Left kidney (tissue), 2 donors: ENCODE results near the gene BCDIN3D. TPM values are rescaled to one million over a fixed set of nuclear protein-coding genes. Genes with fewer than 3 reads are reported as not detected.

Experiments
- DNase-seq: peaks from one replicate; pipeline ENCODE4 v3.0.0-alpha.2; 2013
- polyA plus RNA-seq: library from polyadenylated mRNA; unstranded; fragments of 120-200 nt; gene quantifications from one replicate; pipeline ENCODE4 v1.2.1, GENCODE V29; 2013; ENCODE audit not compliant: insufficient read length

Gene BCDIN3D
- polyA plus RNA-seq, 1 donor = 7.7 TPM

DNA sequence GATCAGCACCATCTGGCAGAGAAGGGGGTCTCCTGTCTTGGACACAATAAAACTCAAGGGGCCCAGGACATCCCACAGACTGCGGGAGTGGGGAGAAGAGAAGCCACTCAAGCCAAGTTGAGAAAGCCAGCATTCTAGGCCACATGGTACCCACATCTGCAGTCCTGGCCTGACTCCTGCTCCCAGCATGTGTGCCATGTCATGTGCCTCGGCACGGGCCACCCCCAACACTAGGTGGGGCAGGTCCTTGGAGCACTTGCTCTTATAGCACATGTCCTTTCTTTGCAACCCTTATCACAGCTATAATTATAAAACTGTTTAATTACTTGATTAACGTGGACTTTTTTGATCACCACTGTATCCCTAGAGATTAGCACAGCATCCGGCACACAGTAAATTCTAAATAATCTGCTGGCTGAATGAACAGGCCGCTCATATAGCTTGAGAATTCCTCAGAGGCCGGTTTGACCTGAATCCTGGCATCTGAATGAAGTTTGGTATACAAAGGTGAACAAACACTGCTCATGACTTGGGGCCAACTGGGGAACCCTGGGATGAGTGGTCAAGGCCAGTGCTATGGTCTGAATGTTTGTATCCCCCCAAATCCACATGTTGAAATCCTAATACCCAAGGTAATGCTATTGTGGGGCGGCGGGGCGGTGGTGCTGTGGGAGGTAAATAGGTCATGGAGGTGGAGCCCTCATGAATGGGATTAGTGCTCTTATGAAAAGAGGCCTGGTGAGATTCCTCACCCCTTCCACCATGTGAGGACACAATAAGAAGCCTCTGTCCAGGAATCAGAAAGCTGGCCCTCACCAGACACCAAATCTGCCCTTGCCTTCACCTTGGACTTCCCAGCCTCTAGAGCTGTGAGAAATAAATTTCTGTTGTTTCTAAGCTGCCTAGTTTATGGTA lies 21.3 kb downstream of the BCDIN3D start:
- DNase-seq = no peak

DNA sequence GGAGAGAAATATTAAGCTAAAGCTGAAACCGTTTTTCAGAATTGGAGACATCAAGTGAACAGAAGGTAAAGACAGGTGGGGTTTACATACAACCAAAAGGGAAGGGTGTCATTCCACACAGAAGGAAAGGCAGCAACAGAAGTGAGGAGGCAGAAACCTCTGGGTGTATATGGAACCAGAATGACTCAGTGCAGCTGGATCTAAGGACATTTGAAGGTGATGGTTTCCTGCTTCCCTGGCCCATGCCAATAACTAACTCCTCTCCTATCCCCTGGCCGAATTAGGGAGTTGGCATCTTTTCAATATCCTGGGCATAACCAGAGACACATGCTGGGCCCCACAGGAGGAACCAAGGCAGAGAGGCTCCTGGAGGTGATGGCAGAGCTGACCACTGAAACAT lies 23.1 kb downstream of the BCDIN3D start:
- DNase-seq = no peak

DNA sequence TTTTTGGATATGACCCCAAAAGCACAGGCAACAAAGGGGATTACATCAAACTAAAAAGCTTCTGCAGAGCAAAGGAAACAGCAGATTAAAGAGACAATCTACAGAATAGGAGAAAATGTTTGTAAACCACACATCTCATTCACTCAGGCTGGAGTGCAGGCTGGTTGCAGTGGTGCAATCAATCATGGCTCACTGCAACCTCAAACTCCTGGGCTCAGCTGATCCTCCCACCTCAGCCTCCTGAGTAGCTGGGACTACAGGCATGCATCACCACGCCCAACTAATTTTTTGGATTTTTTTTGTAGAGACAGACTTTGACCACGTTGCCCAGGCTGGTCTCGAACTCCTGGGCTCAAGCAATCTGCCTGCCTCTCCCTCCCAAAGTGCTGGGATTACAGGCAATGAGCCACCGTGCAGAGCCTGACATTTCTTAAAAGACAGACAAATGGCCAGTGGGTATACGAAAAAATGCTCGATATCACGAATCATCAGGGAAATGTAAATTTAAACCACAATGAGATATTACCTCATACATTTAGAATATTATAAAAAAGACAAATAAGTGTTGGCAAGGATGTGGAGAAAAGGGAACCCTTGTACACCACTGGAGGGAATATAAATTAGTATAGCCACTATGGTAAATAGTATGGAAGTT lies 24.5 kb downstream of the BCDIN3D start:
- DNase-seq = no peak

DNA sequence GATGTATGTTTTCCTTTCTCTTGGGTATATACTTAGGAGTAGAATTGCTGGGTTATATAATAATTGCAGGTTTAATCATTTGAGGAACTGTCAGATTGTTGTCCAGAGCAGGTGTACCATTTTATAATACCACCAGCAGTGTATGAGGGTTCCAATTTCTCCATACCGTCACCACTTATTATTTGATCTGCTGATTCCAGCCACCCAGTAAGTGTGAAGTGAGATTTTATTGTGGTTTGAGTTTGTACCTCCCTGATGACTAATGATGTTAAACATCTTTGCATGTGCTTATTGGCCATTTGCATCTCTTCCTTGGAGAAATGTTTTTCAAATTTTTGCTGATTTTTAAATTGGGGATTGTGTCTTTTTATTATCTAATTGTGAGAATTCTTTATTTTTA lies 29.8 kb downstream of the BCDIN3D start:
- no peak for DNase-seq

DNA sequence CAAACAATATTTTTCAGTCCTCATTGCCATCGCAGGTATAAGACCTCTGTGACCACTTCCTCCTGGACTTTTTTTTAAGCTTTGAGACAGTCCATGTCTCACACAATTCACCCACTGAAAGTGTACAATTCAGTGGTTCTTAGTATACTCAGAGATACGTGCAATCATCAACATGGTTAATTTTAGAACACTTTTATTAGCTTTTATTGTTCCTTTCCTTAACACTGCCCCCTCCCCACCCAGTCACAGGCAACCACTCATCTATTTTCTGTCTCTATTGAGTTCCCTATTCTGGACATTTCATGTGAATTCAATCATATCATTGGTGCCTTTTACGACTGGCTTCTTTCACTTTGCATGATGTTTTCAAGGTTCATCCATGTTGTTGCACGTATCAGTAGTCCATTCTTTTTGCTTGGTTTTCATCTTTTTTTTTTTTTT lies 30.9 kb downstream of the BCDIN3D start:
- DNase-seq = no peak

DNA sequence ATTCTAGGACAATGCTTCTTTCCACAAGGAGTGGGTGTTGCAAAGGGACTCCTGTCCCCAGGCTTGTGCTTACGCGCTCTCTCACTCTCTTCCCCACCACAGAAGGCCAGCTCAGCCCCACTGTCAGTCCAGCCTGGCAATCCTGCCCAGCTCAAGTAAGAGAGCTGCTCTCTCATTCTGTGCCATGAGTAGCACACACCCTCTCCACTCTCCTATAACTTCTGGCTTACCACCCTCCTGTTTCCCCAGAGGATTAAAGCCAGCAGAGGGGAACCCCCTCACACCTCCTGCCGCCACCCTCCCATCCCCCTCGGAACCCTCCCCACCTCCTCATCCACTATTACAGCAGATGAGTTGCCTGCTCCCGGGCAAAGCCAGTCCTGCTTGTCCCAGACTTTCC lies 31.8 kb downstream of the BCDIN3D start:
- DNase-seq = no peak

DNA sequence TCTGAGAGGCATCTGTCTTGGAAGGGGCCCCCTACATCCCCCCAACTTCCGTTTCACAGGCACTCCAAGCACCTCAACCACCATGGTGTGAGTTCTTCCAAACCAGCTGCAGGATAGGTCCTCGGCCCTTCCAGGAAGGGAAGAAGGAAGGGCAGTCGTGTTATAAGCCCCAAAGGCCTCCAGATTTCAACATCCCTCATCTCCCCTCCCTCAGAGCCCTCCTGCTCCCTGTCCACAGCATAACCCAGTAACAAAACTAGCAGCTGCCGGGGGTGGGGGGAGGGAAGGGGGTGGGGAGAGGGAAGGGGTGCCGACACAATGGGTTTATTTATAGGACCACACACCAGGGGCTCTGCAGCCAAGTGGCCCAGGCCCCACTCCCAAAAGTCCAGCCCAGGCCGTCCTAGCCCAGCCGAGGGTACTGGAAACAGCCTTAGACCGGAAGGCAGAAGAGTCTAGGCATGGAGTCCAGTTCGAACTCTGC lies 33.0 kb downstream of the BCDIN3D start:
- DNase-seq = peak; percentile 15

DNA sequence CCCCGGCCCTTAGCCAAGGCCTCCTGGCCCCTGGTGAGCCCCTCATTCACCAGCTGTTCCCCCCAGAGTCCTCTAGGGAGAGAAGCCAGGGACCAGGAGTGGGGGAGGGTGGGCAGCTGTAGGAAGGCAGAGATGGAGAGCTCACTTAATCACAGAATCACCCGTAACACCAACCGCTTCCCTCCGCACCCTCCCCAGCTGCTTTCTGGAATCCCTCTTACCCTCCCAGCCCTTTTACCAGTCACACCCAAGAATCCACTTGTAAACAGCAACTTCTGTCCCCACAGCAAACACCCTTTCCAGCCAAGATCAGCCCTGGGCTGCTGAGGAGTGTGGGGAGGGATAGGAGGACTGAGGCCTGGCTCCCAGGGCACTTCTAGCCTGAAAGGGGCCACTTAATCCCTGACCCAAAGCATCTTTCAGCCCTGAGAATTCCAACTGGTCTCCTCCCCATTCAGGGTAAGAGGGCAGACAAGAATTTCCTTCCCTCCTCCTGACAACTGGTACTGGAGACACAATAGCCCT lies 33.5 kb downstream of the BCDIN3D start:
- DNase-seq = no peak

DNA sequence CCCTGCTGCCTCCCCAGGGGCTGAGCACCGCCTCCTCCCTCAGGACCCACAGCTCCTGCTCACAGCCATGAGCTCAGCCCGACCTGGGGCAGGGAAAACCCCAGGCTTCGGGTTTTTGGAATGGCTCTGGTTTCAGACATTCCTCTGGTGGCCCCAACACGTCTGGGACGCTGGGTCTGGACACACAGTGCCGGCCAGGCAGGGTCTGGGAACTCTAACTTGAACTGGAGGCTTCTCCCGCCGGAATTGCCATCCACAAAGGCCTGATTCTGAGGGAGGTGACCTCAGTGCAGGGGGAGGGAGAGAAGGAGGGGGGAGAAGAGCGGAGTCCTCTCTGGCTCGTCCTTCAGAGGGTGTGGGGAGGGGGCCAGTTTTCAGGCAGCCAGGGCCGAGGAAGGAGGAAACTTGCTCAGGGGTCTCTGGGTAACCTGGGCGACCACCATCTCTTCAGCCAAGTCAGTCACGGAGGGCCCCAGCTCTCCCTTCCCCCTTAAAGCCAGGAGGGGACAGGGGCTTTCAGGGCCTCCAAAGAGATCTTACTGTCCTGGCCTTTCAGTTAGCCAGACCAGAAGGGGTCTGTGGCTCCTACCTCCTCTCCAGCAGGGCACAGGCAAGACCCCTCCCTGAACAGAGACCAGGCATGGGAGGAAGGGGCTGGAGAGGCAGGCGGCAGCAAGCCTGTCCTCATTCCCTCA lies 34.1 kb downstream of the BCDIN3D start:
- DNase-seq = peak; percentile 36

DNA sequence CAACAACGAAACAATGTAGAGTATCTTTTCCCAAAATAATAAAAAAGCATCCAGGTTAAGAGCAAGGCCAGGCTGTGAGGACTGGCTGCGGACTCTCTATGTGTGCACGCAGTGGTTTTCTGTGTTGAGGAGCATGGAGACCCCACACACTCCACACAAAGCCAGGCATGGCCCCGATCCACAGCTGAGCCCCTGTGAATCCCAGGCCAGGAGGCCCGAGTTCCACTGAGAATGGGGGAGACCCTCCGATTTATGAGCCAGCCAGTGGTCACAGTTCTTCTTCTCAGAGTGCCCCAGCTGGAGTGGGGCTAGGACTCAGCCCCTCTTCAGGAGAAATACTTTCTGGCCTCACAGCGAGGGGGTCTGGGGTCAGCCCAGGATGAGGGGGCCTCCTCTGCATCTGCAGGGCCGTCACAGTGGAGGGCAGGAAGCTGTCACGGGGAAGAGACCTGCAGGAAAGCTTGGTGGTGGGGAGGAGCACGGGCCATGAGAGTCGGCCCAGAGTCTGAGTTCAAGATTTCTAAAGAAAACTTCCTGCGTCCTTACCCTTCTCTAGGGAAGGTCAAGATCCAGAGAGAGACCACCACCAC lies 34.8 kb downstream of the BCDIN3D start:
- DNase-seq = no peak

DNA sequence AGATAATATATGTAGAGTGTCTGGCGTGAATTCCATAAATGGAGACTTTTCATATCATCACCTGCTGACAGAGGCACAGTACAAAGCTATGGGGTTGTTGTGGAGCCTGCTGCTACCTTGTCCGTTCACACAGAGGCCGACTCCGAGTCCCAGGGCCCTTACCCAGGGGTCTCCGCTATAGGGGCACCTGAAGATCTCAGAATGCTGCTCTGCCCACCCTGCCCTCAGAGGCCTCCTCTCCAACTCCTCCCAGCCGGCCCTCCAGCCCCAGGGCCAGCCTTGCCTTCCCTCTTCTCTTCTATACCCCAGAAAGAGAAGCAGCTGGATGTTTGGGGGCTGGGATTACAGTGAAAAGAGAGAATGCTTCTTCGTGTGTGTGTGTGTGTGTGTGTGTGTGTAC lies 36.0 kb downstream of the BCDIN3D start:
- no peak for DNase-seq

DNA sequence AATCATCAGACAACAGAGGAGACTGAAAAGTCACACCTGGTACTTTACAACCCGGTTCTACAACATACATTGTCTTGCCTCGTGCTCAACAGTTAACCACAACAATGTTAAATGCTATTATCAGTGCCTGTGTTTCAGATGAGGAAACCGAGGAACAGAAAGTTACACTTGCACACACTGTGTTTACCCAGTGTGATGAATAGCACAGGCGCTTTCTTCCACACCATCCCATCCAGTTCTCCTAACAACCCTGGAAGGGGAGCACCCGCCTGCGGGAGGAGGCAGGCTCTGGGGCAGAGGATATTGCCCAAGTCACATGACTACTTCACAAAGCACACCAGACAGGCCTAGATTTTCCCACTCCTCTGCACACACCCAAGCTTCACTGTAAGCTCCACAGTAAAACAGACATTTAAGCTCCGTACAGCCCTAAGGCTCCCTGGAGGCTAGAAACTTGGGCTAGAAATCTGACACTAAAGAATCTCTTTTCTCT lies 36.5 kb downstream of the BCDIN3D start:
- no peak for DNase-seq

DNA sequence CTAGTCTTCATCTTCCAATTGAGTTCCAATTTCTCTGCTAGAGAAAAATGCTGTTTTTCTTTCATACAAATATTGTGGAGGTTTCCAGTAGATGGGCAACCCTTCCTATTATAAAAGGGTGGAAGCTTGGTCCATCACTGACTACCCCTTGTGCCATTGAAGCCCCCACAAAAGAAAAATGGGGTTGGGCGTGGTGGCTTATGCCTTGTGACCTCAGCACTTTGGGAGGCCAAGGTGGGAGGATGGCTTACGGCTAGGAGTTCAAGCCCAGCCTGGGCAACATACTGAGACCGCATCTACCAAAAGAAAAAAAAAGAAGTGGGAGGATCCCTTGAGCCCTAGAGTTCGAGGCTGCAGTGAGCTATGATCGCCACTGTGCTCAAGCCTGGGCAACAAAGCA lies 37.5 kb downstream of the BCDIN3D start:
- DNase-seq = no peak

DNA sequence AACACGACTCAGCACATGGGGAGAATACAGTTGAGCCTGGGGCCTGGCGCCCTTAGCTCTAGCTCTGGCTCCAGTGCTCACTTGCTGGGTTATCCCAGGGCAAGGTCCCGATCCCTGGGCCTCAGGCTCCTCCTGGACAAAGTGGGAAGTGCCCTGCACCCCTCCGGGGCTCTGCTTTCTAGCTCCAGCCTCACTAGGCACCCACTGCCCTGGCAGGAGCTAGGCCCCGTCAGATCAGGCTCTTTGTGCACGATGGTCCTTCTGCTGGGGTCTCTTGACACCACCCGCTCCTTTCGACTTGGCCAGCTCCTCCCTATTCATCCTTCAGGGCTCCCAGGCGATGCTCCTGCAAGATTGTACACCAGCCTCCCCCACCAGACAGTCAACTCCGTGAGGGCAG lies 38.1 kb downstream of the BCDIN3D start:
- no peak for DNase-seq

DNA sequence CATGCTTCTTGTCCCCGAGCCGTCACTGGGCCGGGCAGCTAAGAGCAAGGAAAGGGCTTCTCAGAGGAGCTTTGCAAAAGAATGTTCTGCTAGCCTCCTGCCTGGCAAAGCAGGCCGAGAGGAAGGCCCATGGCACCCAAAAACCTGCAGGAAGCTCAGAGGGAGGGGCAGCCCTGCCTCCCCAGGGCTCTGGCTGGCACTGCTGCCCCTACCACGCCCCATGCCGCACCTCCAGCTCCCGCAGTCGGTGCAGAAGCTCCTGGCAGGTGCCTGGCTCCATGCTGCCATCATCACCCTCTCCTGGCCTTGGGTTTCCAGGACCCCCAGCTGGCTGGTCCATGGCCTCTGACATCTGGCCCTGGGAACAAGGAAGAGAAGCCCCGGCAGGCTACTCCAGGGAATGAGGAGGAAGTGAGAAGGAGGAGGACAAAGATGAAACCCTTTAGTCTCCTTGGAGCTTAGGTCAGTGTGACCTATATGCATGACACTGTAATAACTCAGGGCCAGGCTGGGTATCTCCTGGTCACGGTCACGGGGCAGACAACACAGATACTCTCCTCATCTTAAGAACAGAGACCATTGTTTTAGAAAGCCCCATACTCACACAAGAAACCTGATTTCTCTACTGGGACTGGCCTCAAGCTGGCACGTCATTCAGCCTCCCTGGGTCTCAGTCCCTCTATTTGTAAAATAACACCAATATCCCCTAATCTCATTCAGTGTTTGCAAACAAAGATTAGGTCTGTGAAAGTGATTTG lies 39.0 kb downstream of the BCDIN3D start:
- DNase-seq = no peak

DNA sequence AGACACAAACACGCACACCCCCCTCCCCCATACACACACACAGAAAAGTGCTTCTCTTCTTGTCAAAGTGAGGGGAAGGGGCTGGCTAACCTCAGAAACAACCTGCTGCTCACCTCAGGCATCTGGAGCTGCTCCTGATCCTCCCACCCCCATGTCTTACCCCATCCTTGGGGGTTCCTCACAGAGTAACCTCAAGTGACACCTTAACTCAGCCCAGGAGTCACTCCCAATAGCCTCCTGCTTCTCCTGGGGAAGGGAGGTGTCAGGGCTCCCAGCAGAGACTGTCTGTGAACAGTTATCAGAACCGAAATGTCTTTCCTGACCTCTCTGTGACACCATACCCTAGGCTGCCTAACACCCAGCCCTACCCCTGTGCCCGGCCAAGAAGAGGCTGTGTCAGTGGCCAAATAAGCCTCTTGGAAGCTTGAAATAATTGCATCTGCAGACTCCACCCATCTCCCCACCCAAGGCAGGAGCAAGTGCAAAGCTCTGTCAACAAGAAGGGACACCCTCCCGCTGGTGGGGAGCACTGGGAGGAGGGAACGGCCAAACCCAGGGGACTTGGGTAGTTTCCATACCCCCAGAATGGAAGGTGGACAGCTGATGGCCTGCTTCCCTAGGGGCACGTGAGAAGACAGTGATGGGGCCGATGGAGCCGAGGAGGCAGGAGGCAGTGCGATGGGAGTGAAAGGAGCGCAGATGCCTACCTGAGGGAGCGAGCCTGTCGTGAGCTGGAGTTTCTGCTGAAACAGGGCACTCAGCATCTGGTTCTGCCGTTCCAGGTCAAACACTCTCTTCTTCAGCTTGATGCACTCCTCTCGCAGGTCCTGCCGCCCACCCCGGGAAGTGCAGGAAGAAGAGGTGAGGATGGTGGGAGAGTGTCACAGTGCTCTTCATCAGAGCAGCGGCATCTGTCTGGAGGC lies 41.5 kb downstream of the BCDIN3D start:
- no peak for DNase-seq

DNA sequence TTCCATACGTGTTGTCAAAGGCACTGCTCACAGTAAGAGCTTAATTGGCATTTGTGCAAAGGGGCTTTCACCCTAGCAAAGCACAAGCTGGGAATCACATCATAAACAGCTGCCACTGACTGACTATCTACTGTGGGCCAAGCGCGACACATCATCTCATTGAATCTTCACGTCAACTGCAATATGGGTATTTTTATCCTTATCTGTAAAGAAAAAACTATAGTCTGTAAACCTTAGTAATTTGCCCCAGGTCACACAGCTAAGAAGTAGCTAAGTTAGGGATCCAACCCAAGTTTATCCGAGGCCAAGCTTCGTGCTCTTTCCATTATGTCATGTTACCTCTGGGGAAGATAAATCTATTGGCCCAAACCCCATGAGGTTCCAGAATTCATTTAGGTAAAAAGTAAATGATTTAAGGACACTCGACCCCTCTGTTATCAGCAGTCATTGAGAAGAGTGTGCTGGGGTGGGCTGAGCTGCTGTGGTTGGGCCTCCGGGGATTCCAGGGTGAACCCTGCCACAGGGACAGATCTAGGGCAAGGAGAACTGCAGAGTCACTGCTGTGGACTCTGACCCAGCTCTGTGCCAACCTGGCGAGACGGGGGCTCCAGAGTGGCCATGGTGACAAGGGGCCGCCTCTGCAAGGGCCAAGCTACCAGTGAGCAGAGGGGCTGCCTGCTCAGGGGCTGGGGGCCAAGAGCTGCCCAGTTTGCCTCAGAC lies 42.3 kb downstream of the BCDIN3D start:
- no peak for DNase-seq

DNA sequence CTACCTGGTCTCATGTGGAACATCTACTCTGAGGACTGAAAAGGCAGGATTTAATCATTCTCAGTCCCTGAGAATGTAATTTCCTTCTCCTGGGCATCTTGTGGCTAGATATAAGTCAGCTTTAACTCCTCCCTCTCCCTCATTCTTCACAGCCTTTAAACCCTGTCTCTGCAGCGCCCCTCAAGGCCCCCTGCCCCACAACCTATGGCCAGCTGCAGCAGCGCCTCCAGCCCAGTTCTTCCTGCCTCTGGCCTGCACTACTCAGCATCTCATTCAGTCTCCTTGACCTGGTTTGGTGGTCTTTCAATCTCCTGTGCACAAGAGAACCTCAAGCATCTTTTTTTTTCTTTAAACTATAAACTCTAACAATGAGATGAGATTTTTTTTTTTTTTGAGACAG lies 44.0 kb downstream of the BCDIN3D start:
- DNase-seq = no peak

DNA sequence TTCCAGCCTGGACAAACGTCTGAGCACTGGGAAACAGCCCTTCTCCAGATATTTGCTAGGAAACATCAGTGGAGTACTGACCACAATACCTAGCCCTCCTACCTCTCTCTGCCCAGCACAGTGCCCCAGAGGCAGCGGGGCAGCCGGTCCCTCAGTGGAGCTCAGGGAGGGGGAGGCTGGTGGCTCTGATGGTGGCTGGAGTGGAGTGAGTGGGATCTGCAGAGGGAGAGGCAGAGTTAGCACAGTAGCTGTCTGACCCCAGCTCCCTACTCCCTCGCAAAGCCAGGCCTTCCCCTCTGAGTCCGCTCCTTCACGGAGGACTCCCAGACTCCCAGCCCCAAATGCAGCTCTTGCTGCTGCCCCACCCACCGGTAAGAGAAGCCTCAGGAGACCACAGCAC lies 44.7 kb downstream of the BCDIN3D start:
- DNase-seq = no peak

DNA sequence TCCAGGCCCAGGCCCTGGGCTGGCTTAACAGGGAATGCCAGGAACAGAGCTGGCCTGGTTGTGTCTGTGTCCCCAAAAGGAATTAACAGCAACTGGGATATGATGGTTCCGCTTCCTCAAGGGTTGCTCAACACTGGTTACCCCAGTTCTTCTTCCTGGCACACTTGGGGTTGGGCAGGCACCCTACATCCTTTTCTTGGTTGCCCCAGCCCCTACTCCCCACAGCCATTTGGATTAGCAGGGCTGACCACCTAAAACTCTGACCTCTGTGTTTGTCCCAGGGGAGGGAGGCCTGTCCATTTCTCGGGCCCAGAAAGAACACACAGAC lies 45.5 kb downstream of the BCDIN3D start:
- DNase-seq = no peak
